ENCODE results near the gene DUSP2. TPM values are rescaled to one million over a fixed set of nuclear protein-coding genes. Genes with fewer than 3 reads are reported as not detected.
A peak's percentile ranks its signal among the peaks of the same experiment; 100 is the strongest.

Gene DUSP2
- total and polyA plus RNA-seq, 10 of the 15 experiments (the other 5 are each of a cell fraction or from before 2014, with no cell fraction given), result 9.7 to 212 (median 57.2) TPM

DNA sequence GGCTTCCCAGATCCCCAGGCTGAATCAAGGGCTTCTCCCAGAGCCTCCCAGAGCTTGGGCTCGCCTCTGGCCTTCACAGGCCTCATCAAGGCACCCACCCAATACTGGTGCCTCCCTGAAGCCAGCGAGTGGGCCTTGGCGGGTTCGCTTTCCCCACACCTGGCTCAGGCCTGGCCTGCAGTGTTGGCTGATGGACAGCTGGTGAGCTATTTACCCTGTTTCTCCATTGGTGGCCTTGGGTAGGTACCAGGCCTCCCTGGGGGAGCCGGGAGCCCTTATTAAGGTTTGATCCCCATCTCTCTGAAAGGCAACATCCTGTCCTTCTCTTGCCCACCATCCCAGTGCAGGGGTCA lies 18.2 kb upstream of the DUSP2 start:
- WGBS (ENCODE audit: insufficient coverage, insufficient replicate concordance, low lambda C conversion rate, missing lambda C conversion rate), result 9% methylated on average over 5 of the region's 5 CpGs
- no TSS peak for BruUV-seq (replicated peaks)

More for the DNA sequence above, 18.2 kb upstream of the DUSP2 start:
- intact Hi-C loops (cut with micrococcal nuclease; ENCODE audit: unreplicated experiment), result no loop called here
- ChIA-PET SMC1A (ENCODE audit: uncharacterized antibody, unreplicated experiment) (interaction anchor here (0.8 to 4.1 kb wide), 7 partner anchors 8 to 26 kb away, joined by 3 to 52 read pairs (median 9); partner anchors contain the start of gene ASTL), CTCF (interaction anchor here (1.9 to 5.5 kb wide), 3 partner anchors 11 to 24 kb away, joined by 23 to 68 read pairs (median 25); partner anchors contain the start of genes ASTL and DUSP2), POLR2A (interaction anchor here (0.6 to 6.3 kb wide), 10 partner anchors 8 to 605 kb away, joined by 3 to 80 read pairs (median 5); partner anchors contain the start of genes ASTL, DUSP2, NCAPH and STARD7), RAD21 (ENCODE audit: unreplicated experiment) (interaction anchor here (1.0 to 5.4 kb wide), 10 partner anchors 8 to 103 kb away, joined by 3 to 59 read pairs (median 6); partner anchors contain the start of genes ASTL and CIAO1)
- Histone ChIP-seq H3K4me3 (no peak overlapping the region), H3K79me2 (ENCODE audit: control insufficient read depth, insufficient read depth, low read length) (no peaks in the 10 kb centered on the region; the same call in none of the 2 replicates), H3K27ac (ENCODE audit: control insufficient read depth, insufficient read depth) (peak overlapping the region; percentile 100), H3K9me3 (replicated peaks; ENCODE audit: control insufficient read depth, insufficient read depth, low read length) (peaks cover 3% of the 10 kb centered on the region; the same call in 2 of the 3 replicates), H2AFZ (ENCODE audit: control insufficient read depth, low read depth, low read length) (no peak overlapping the region; the same call in none of the 2 replicates), H3K27me3 (replicated peaks in 1 of 2; ENCODE audit: control insufficient read depth in 2 of 2, insufficient read depth in 2 of 2, low read length in 1 of 2) (no peaks in the 10 kb centered on the region), H3K4me2 (ENCODE audit: control insufficient read depth, insufficient read depth) (peak overlapping the region; percentile 93), H3K36me3 (ENCODE audit: control insufficient read depth in 2 of 2, insufficient read depth in 2 of 2, low read length in 1 of 2) (no peaks in the 10 kb centered on the region), H4K20me1 (ENCODE audit: control insufficient read depth, insufficient read depth) (no peaks in the 10 kb centered on the region), H3K9ac (ENCODE audit: control insufficient read depth, insufficient read depth, low read length) (peak overlapping the region; percentile 89), H3K4me1 (ENCODE audit: control insufficient read depth, insufficient read depth, low read length) (peaks cover 63% of the 10 kb centered on the region)
- FAIRE-seq (no peak), ATAC-seq (peak; percentile 14), DNase-seq (ENCODE audit: low read depth, low spot score) (no peak)
- in situ Hi-C loops (cut with MboI), result no loop called here
- no peak for TF ChIP-seq GABPA (IDR thresholded peaks at IDR 0.05; ENCODE audit: low read depth)
- TF ChIP-seq SUPT20H (IDR thresholded peaks at IDR 0.05; ENCODE audit: borderline replicate concordance, control insufficient read depth, low read depth, low read length), result no peak
- TF ChIP-seq DPF2 (IDR thresholded peaks at IDR 0.05), result no peak
- no peak for TF ChIP-seq HDAC2 (IDR thresholded peaks at IDR 0.05)
- TF ChIP-seq, protein P1, sequence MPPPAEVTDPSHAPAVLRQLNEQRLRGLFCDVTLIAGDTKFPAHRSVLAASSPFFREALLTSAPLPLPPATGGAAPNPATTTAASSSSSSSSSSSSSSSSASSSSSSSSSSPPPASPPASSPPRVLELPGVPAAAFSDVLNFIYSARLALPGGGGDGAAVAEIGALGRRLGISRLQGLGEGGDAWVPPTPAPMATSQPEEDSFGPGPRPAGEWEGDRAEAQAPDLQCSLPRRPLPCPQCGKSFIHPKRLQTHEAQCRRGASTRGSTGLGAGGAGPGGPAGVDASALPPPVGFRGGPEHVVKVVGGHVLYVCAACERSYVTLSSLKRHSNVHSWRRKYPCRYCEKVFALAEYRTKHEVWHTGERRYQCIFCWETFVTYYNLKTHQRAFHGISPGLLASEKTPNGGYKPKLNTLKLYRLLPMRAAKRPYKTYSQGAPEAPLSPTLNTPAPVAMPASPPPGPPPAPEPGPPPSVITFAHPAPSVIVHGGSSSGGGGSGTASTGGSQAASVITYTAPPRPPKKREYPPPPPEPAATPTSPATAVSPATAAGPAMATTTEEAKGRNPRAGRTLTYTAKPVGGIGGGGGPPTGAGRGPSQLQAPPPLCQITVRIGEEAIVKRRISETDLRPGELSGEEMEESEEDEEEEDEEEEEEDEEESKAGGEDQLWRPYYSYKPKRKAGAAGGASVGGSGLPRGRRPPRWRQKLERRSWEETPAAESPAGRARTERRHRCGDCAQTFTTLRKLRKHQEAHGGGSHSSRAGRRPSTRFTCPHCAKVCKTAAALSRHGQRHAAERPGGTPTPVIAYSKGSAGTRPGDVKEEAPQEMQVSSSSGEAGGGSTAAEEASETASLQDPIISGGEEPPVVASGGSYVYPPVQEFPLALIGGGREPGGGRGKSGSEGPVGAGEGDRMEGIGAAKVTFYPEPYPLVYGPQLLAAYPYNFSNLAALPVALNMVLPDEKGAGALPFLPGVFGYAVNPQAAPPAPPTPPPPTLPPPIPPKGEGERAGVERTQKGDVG (CRISPR knock-in tag; IDR thresholded peaks at IDR 0.05), result no peak
- TF ChIP-seq, protein P2, sequence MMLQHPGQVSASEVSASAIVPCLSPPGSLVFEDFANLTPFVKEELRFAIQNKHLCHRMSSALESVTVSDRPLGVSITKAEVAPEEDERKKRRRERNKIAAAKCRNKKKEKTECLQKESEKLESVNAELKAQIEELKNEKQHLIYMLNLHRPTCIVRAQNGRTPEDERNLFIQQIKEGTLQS (IDR thresholded peaks at IDR 0.05; ENCODE audit: borderline replicate concordance, extremely low read depth, low read depth, low read length), result no peak
- TF ChIP-seq POLR2A (IDR thresholded peaks at IDR 0.05; ENCODE audit: low read depth, low read length), result no peak
- TF ChIP-seq PBX3 (IDR thresholded peaks at IDR 0.05; ENCODE audit: insufficient replicate concordance, low read depth, low read length), result peak; percentile 34
- TF ChIP-seq MYB (IDR thresholded peaks at IDR 0.05; ENCODE audit: borderline replicate concordance, low read depth, low read length), result no peak
- no peak for TF ChIP-seq SMC3 (IDR thresholded peaks at IDR 0.05; ENCODE audit: borderline replicate concordance, low read length)
- TF ChIP-seq, protein P3, sequence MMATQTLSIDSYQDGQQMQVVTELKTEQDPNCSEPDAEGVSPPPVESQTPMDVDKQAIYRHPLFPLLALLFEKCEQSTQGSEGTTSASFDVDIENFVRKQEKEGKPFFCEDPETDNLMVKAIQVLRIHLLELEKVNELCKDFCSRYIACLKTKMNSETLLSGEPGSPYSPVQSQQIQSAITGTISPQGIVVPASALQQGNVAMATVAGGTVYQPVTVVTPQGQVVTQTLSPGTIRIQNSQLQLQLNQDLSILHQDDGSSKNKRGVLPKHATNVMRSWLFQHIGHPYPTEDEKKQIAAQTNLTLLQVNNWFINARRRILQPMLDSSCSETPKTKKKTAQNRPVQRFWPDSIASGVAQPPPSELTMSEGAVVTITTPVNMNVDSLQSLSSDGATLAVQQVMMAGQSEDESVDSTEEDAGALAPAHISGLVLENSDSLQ (IDR thresholded peaks at IDR 0.05), result peak; percentile 87
- TF ChIP-seq E2F4 (IDR thresholded peaks at IDR 0.05; ENCODE audit: low read depth, low read length), result no peak
- peak; percentile 64; the same call in 1 of the 2 replicates for TF ChIP-seq SMARCA5 (IDR thresholded peaks at IDR 0.05)
- TF ChIP-seq ATF2 (IDR thresholded peaks at IDR 0.05; ENCODE audit: low read length), result no peak
- no peak for TF ChIP-seq POLR2AphosphoS5 (IDR thresholded peaks at IDR 0.05; ENCODE audit: low read length)

Data from GM12878 (cell line).